Uterus (tissue), 2 donors: ENCODE results near the gene MYCN.

Experiments used
- CTCF ChIP-seq, 4 experiments: fragments of 200-600 bp in 2 of 4; fragments of 450-650 bp in 2 of 4; sonication (generic) in 2 of 4; IDR thresholded peaks; one replicate each; pipeline ENCODE4 v1.5.1; 2016 to 2019; ENCODE audit warnings: antibody characterized with exemption in 4 of 4, mild to moderate bottlenecking in 2 of 4, moderate library complexity in 1 of 4
- POLR2A ChIP-seq, 2 donors: fragments of 450-650 bp; IDR thresholded peaks; one replicate each; pipeline ENCODE4 v1.6.1; 2016; ENCODE audit warnings: antibody characterized with exemption in 2 of 2, mild to moderate bottlenecking in 1 of 2, moderate library complexity in 1 of 2

- TF ChIP-seq POLR2A (IDR thresholded peaks at IDR 0.05) (no peak), CTCF (IDR thresholded peaks at IDR 0.05) (no peak)
Observed at GRCh38 chr2:15938803-15939555, 1.4 kb upstream of the MYCN start.
